ENCODE measurements around the gene PLEKHA5.

- no peak for TF ChIP-seq CTCF (conservative IDR thresholded peaks at IDR 0.05; ENCODE audit: low read depth, low read length)
- TF ChIP-seq, protein P1, sequence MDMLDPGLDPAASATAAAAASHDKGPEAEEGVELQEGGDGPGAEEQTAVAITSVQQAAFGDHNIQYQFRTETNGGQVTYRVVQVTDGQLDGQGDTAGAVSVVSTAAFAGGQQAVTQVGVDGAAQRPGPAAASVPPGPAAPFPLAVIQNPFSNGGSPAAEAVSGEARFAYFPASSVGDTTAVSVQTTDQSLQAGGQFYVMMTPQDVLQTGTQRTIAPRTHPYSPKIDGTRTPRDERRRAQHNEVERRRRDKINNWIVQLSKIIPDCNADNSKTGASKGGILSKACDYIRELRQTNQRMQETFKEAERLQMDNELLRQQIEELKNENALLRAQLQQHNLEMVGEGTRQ (IDR thresholded peaks at IDR 0.05; ENCODE audit: low read depth, low read length), result no peak
Measured at GRCh38 chr12:19404242-19404880, 274.8 kb downstream of the PLEKHA5 start.

All from IMR-90 (cell line).